Measurements from ENCODE around the gene KREMEN1.

The KREMEN1 gene

GRCh38 chr22:29207243-29207550 is 134.4 kb downstream of the KREMEN1 start:
- Histone ChIP-seq H3K27me3 (ENCODE audit: control insufficient read depth, insufficient read depth, low read length) (peaks cover 19% of the 10 kb centered on the region), H3K4me3 (ENCODE audit: low read length) (no peak overlapping the region), H3K36me3 (ENCODE audit: control insufficient read depth, insufficient read depth, low read length) (no peaks in the 10 kb centered on the region), H3K4me1 (ENCODE audit: control insufficient read depth, insufficient read depth, low read length) (peaks cover 12% of the 10 kb centered on the region), H3K9ac (ENCODE audit: low read length) (no peak overlapping the region), H3K9me3 (ENCODE audit: control insufficient read depth, low read length) (no peaks in the 10 kb centered on the region)

GRCh38 chr22:29207562-29208501 is 135.0 kb downstream of the KREMEN1 start:
- no peak overlapping the region for H3K4me3 ChIP-seq (ENCODE audit: low read length)
- H3K27me3 ChIP-seq (ENCODE audit: control insufficient read depth, insufficient read depth, low read length): peaks cover 19% of the 10 kb centered on the region
- peaks cover 6% of the 10 kb centered on the region for H3K4me1 ChIP-seq (ENCODE audit: control insufficient read depth, insufficient read depth, low read length)
- H3K36me3 ChIP-seq (ENCODE audit: control insufficient read depth, insufficient read depth, low read length): no peaks in the 10 kb centered on the region
- no peak overlapping the region for H3K9ac ChIP-seq (ENCODE audit: low read length)
- H3K9me3 ChIP-seq (ENCODE audit: control insufficient read depth, low read length): no peaks in the 10 kb centered on the region

DNA sequence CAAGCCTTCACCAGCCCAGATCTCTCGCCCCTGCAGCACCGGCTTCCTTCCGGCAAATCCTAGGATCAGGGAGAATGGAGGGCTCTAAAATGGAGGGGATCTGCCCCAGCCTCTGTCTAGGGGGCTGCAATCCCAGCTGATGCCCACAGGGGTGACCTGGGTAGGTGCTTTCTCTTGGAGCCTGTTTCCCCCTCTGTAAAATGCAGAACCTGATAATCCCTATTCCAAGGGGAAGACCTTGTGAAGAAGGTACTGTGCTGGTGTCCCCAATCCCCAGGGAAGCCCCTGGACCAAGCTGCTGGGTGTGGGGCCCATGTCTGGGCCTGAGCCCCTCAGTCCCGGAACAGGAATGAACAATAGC is 135.6 kb downstream of the KREMEN1 start:
- Histone ChIP-seq H3K27me3 (ENCODE audit: control insufficient read depth, insufficient read depth, low read length) (peaks cover 19% of the 10 kb centered on the region), H3K4me1 (ENCODE audit: control insufficient read depth, insufficient read depth, low read length) (peaks cover 6% of the 10 kb centered on the region), H3K36me3 (ENCODE audit: control insufficient read depth, insufficient read depth, low read length) (no peaks in the 10 kb centered on the region), H3K9me3 (ENCODE audit: control insufficient read depth, low read length) (no peaks in the 10 kb centered on the region), H3K4me3 (ENCODE audit: low read length) (no peak overlapping the region), H3K9ac (ENCODE audit: low read length) (no peak overlapping the region)

GRCh38 chr22:29208879-29209623 is 136.2 kb downstream of the KREMEN1 start:
- H3K9ac ChIP-seq (ENCODE audit: low read length): no peak overlapping the region
- no peaks in the 10 kb centered on the region for H3K36me3 ChIP-seq (ENCODE audit: control insufficient read depth, insufficient read depth, low read length)
- H3K4me3 ChIP-seq (ENCODE audit: low read length): no peak overlapping the region
- no peaks in the 10 kb centered on the region for H3K9me3 ChIP-seq (ENCODE audit: control insufficient read depth, low read length)
- peaks cover 19% of the 10 kb centered on the region for H3K27me3 ChIP-seq (ENCODE audit: control insufficient read depth, insufficient read depth, low read length)
- H3K4me1 ChIP-seq (ENCODE audit: control insufficient read depth, insufficient read depth, low read length): peaks cover 6% of the 10 kb centered on the region

- Histone ChIP-seq H3K4me3 (ENCODE audit: low read length) (no peak overlapping the region), H3K9ac (ENCODE audit: low read length) (no peak overlapping the region), H3K27me3 (ENCODE audit: control insufficient read depth, insufficient read depth, low read length) (peaks cover 19% of the 10 kb centered on the region), H3K9me3 (ENCODE audit: control insufficient read depth, low read length) (no peaks in the 10 kb centered on the region), H3K36me3 (ENCODE audit: control insufficient read depth, insufficient read depth, low read length) (no peaks in the 10 kb centered on the region), H3K4me1 (ENCODE audit: control insufficient read depth, insufficient read depth, low read length) (peaks cover 6% of the 10 kb centered on the region)
These were observed 136.7 kb downstream of the KREMEN1 start for GRCh38 chr22:29209624-29209929.

DNA sequence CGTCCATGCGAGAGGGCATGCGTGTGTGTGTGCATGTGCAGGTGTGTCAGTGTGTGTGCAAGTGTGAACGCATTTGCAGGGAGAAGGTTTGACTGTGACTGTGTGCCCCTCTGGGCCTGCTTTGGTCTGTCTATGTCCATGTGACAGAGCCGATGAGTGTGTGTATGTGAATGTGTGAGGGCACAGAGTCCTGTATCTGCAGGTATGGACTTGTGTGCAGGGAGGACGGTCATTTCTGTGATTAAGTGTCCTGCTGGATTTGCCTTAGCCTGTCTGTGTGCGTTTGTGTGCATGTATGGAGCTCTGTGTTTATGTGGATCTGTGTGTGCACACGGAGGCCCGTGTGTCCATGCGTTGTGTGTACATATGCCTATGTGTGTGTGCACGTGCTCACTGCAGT is 138.2 kb downstream of the KREMEN1 start:
- Histone ChIP-seq H3K4me1 (ENCODE audit: control insufficient read depth, insufficient read depth, low read length) (peaks cover 3% of the 10 kb centered on the region), H3K27me3 (ENCODE audit: control insufficient read depth, insufficient read depth, low read length) (peaks cover 18% of the 10 kb centered on the region), H3K36me3 (ENCODE audit: control insufficient read depth, insufficient read depth, low read length) (no peaks in the 10 kb centered on the region), H3K9ac (ENCODE audit: low read length) (no peak overlapping the region), H3K4me3 (ENCODE audit: low read length) (no peak overlapping the region), H3K9me3 (ENCODE audit: control insufficient read depth, low read length) (no peaks in the 10 kb centered on the region)

DNA sequence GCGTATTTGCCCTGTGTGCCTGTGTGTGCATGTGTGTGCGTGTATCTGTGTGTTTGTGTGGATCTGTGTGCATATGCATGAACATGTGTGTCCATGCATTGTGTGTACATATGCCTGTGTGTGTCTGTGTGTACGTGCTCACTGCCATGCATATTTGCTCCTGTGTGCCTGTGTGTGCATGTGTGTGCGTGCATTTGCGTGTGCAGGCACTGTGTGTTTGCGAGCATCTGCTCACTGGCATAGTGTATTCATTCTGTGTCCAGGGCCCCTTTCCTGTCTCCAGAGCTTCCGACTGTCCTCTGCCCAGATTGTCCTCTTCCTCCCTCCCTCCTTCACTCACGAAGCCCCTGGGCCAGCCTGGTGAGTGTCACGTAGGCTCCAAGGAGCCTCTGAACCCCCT is 138.6 kb downstream of the KREMEN1 start:
- H3K4me1 ChIP-seq (ENCODE audit: control insufficient read depth, insufficient read depth, low read length): no peaks in the 10 kb centered on the region

GRCh38 chr22:29212743-29213142 is 139.9 kb downstream of the KREMEN1 start:
- no peak overlapping the region for H3K4me3 ChIP-seq (ENCODE audit: low read length)
- H3K4me1 ChIP-seq (ENCODE audit: control insufficient read depth, insufficient read depth, low read length): no peaks in the 10 kb centered on the region
- peaks cover 3% of the 10 kb centered on the region for H3K27me3 ChIP-seq (ENCODE audit: control insufficient read depth, insufficient read depth, low read length)
- no peak overlapping the region for H3K9ac ChIP-seq (ENCODE audit: low read length)
- H3K9me3 ChIP-seq (ENCODE audit: control insufficient read depth, low read length): no peaks in the 10 kb centered on the region
- H3K36me3 ChIP-seq (ENCODE audit: control insufficient read depth, insufficient read depth, low read length): no peaks in the 10 kb centered on the region

More for the DNA sequence above, 138.6 kb downstream of the KREMEN1 start:
- H3K27me3 ChIP-seq (ENCODE audit: control insufficient read depth, insufficient read depth, low read length): peaks cover 14% of the 10 kb centered on the region
- H3K4me3 ChIP-seq (ENCODE audit: low read length): no peak overlapping the region
- no peak overlapping the region for H3K9ac ChIP-seq (ENCODE audit: low read length)
- H3K9me3 ChIP-seq (ENCODE audit: control insufficient read depth, low read length): no peaks in the 10 kb centered on the region
- no peaks in the 10 kb centered on the region for H3K36me3 ChIP-seq (ENCODE audit: control insufficient read depth, insufficient read depth, low read length)

- H3K4me3 ChIP-seq (ENCODE audit: low read length): no peak overlapping the region
- H3K4me1 ChIP-seq (ENCODE audit: control insufficient read depth, insufficient read depth, low read length): no peaks in the 10 kb centered on the region
- no peaks in the 10 kb centered on the region for H3K36me3 ChIP-seq (ENCODE audit: control insufficient read depth, insufficient read depth, low read length)
- H3K27me3 ChIP-seq (ENCODE audit: control insufficient read depth, insufficient read depth, low read length): no peaks in the 10 kb centered on the region
- no peaks in the 10 kb centered on the region for H3K9me3 ChIP-seq (ENCODE audit: control insufficient read depth, low read length)
- no peak overlapping the region for H3K9ac ChIP-seq (ENCODE audit: low read length)
These were observed 140.7 kb downstream of the KREMEN1 start for GRCh38 chr22:29213493-29213892.

DNA sequence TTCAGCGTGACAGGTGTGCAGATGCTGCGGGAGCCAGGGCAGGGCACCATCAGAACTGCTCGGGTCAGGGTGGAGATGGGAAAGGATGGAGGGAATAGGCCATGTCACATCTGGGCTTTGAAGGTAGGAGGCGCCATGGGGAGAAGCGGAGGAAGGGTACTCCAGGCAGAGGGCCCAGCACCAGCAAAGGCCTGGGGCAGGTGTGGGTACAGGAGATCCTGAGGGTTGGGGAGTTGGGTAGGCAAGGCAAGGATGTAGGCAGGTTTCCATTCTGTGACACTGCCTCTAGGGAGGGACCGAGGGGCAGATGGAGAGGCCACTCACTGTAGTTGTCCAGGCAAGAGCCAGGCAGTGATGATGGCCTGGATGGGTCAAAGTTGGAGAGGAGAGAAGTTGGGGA is 141.4 kb downstream of the KREMEN1 start:
- no peak overlapping the region for H3K4me3 ChIP-seq (ENCODE audit: low read length)
- H3K9me3 ChIP-seq (ENCODE audit: control insufficient read depth, low read length): no peaks in the 10 kb centered on the region
- H3K9ac ChIP-seq (ENCODE audit: low read length): no peak overlapping the region
- H3K4me1 ChIP-seq (ENCODE audit: control insufficient read depth, insufficient read depth, low read length): no peaks in the 10 kb centered on the region
- no peaks in the 10 kb centered on the region for H3K27me3 ChIP-seq (ENCODE audit: control insufficient read depth, insufficient read depth, low read length)
- no peaks in the 10 kb centered on the region for H3K36me3 ChIP-seq (ENCODE audit: control insufficient read depth, insufficient read depth, low read length)

GRCh38 chr22:29215012-29215860 is 142.4 kb downstream of the KREMEN1 start:
- Histone ChIP-seq H3K27me3 (ENCODE audit: control insufficient read depth, insufficient read depth, low read length) (no peaks in the 10 kb centered on the region), H3K9ac (ENCODE audit: low read length) (no peak overlapping the region), H3K36me3 (ENCODE audit: control insufficient read depth, insufficient read depth, low read length) (no peaks in the 10 kb centered on the region), H3K4me3 (ENCODE audit: low read length) (no peak overlapping the region), H3K4me1 (ENCODE audit: control insufficient read depth, insufficient read depth, low read length) (peaks cover 4% of the 10 kb centered on the region), H3K9me3 (ENCODE audit: control insufficient read depth, low read length) (no peaks in the 10 kb centered on the region)
